Right atrium auricular region (tissue), 2 donors: ENCODE measurements around the gene RSAD1. TPM values are rescaled to one million over a fixed set of nuclear protein-coding genes. Genes with fewer than 3 reads are reported as not detected.

Experiments used
- DNase-seq: peaks from one replicate; pipeline ENCODE4 v3.0.0-alpha.2; 2019; ENCODE audit warnings: low spot score
- H3K27ac ChIP-seq, 2 donors: fragments of 200-600 bp; sonication (generic); 1 replicate in 1 of 2; 2 replicates in 1 of 2; pipeline ENCODE4 v1.5.1; 2016 to 2019
- H3K27me3 ChIP-seq, 2 donors: fragments of 200-600 bp; sonication (generic); one replicate each; pipeline versions ENCODE4 v1.5.1 to v1.6.0; 2017 to 2019
- H3K36me3 ChIP-seq: fragments of 200-600 bp; sonication (generic); one replicate; pipeline ENCODE4 v1.5.1; 2016
- H3K4me1 ChIP-seq, 2 donors: fragments of 200-600 bp; sonication (generic); one replicate each; pipeline versions ENCODE4 v1.5.1 to v1.6.0; 2017 to 2019
- H3K4me3 ChIP-seq, 2 donors: fragments of 200-600 bp; sonication (generic); 1 replicate in 1 of 2; 2 replicates in 1 of 2; pipeline ENCODE4 v1.5.1; 2017 to 2019; ENCODE audit warnings: mild to moderate bottlenecking in 1 of 2, moderate library complexity in 1 of 2
- H3K9me3 ChIP-seq, 2 donors: fragments of 200-600 bp; sonication (generic); one replicate each; pipeline ENCODE4 v1.5.1; 2019
- CTCF ChIP-seq, 2 donors: fragments of 200-600 bp; sonication (generic); IDR thresholded peaks; one replicate each; pipeline ENCODE4 v1.5.1; 2019; ENCODE audit warnings: antibody characterized with exemption in 2 of 2
- total RNA-seq, 2 donors: library from RNA; depleted of rRNA; stranded (reverse); fragments of >200 nt; gene quantifications; one replicate each; pipeline ENCODE4 v1.1.0, GENCODE V29; 2016

Gene RSAD1
- total RNA-seq, 2 donors from 2014 or later, result 19.1 to 19.3 TPM

GRCh38 chr17:50468304-50469207 is 10.1 kb upstream of the RSAD1 start, which contains the start of gene CHAD:
Gene CHAD, minus strand, starts transcription at chr17:50468880. Its CDS starts 67 bp downstream, at chr17:50468813.
- Histone ChIP-seq H3K4me3 (peak within 1 kb of the TSS; percentile 27 to 47), H3K4me1 (peaks cover 0 to 17% of the 10 kb centered on the region in 2 donors), H3K36me3 (no peaks in the 10 kb centered on the region), H3K9me3 (no peaks in the 10 kb centered on the region), H3K27me3 (no peaks in the 10 kb centered on the region), H3K27ac (no peak within 1 kb of the TSS)
- no peak for TF ChIP-seq CTCF (IDR thresholded peaks at IDR 0.05)
- DNase-seq, result no peak

GRCh38 chr17:50469208-50469605 is 9.5 kb upstream of the RSAD1 start:
- Histone ChIP-seq H3K27me3 (no peaks in the 10 kb centered on the region), H3K36me3 (no peaks in the 10 kb centered on the region), H3K27ac (no peak overlapping the region), H3K4me3 (peak overlapping the region; percentile 27 to 47), H3K9me3 (no peaks in the 10 kb centered on the region), H3K4me1 (peaks cover 0 to 17% of the 10 kb centered on the region in 2 donors)
- no peak for DNase-seq
- no peak for TF ChIP-seq CTCF (IDR thresholded peaks at IDR 0.05)

- no peak for DNase-seq
- H3K36me3 ChIP-seq, result no peaks in the 10 kb centered on the region
- H3K9me3 ChIP-seq, result no peaks in the 10 kb centered on the region
- no peak for TF ChIP-seq CTCF (IDR thresholded peaks at IDR 0.05)
- peaks cover 0 to 17% of the 10 kb centered on the region in 2 donors for H3K4me1 ChIP-seq
- H3K27ac ChIP-seq, result no peak overlapping the region
- H3K27me3 ChIP-seq, result no peaks in the 10 kb centered on the region
- no peak overlapping the region for H3K4me3 ChIP-seq
Observed at GRCh38 chr17:50469671-50470305, 8.9 kb upstream of the RSAD1 start.

GRCh38 chr17:50470426-50470825 is 8.2 kb upstream of the RSAD1 start:
- Histone ChIP-seq H3K9me3 (no peaks in the 10 kb centered on the region), H3K36me3 (no peaks in the 10 kb centered on the region), H3K27me3 (no peaks in the 10 kb centered on the region), H3K4me1 (peaks cover 0 to 17% of the 10 kb centered on the region in 2 donors), H3K4me3 (no peak overlapping the region), H3K27ac (no peak overlapping the region)
- TF ChIP-seq CTCF (IDR thresholded peaks at IDR 0.05), result no peak
- no peak for DNase-seq

- no peak for DNase-seq
- Histone ChIP-seq H3K4me1 (peaks cover 0 to 17% of the 10 kb centered on the region in 2 donors), H3K36me3 (no peaks in the 10 kb centered on the region), H3K9me3 (no peaks in the 10 kb centered on the region), H3K27me3 (no peaks in the 10 kb centered on the region), H3K4me3 (no peak overlapping the region), H3K27ac (no peak overlapping the region)
- no peak for TF ChIP-seq CTCF (IDR thresholded peaks at IDR 0.05)
Observed at GRCh38 chr17:50471009-50471905, 7.4 kb upstream of the RSAD1 start.
